ENCODE data around the gene RCBTB2. TPM values are rescaled to one million over a fixed set of nuclear protein-coding genes. Genes with fewer than 3 reads are reported as not detected.

Gene RCBTB2
- total RNA-seq, 1 donor from 2014 or later, result 21.6 TPM

- no peak for TF ChIP-seq CTCF (IDR thresholded peaks at IDR 0.05; ENCODE audit: unreplicated experiment)
- peaks cover 8% of the 10 kb centered on the region for H3K4me1 Mint-ChIP-seq
- no peaks in the 10 kb centered on the region for H3K27me3 Mint-ChIP-seq (ENCODE audit: low read depth)
- no peaks in the 10 kb centered on the region for H3K9me3 Mint-ChIP-seq
- H3K27ac Mint-ChIP-seq, result no peak overlapping the region
- no peak overlapping the region for H3K4me3 Mint-ChIP-seq
- no peak for DNase-seq (ENCODE audit: low spot score in 2 of 2, unreplicated experiment in 2 of 2)
- H3K36me3 Mint-ChIP-seq, result peaks cover 2% of the 10 kb centered on the region
Observed at GRCh38 chr13:48526286-48526685, 6.6 kb downstream of the RCBTB2 start.

DNA sequence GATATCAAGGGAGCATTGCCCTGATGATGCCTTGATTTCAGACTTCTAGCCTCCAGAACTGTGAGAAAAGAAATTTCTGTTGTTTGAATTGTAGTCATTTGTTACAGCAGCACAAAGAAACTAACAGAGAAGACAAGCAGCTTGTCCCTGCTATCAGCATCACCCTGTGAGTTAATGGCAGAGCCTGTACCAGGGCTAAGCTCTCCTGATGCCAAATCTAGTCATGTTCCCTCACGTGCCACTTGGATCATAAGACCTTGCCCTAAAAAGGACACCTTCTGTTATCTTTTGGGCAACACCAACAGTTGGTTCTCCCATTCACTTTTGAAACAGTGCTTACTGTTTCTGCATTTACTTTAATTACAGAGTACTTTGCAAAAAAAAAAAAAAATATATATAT, 14.8 kb downstream of the RCBTB2 start:
- H3K27ac Mint-ChIP-seq, result no peak overlapping the region
- H3K4me1 Mint-ChIP-seq, result no peaks in the 10 kb centered on the region
- no peaks in the 10 kb centered on the region for H3K27me3 Mint-ChIP-seq (ENCODE audit: low read depth)
- H3K4me3 Mint-ChIP-seq, result no peak overlapping the region
- no peak for TF ChIP-seq CTCF (IDR thresholded peaks at IDR 0.05; ENCODE audit: unreplicated experiment)
- no peaks in the 10 kb centered on the region for H3K9me3 Mint-ChIP-seq
- no peak for DNase-seq (ENCODE audit: low spot score in 2 of 2, unreplicated experiment in 2 of 2)
- H3K36me3 Mint-ChIP-seq, result peaks cover 10% of the 10 kb centered on the region

GRCh38 chr13:48515732-48516131, 17.1 kb downstream of the RCBTB2 start:
- no peaks in the 10 kb centered on the region for H3K9me3 Mint-ChIP-seq
- H3K27me3 Mint-ChIP-seq (ENCODE audit: low read depth), result no peaks in the 10 kb centered on the region
- no peak overlapping the region for H3K27ac Mint-ChIP-seq
- H3K4me1 Mint-ChIP-seq, result peaks cover 8% of the 10 kb centered on the region
- peaks cover 7% of the 10 kb centered on the region for H3K36me3 Mint-ChIP-seq
- no peak for TF ChIP-seq CTCF (IDR thresholded peaks at IDR 0.05; ENCODE audit: unreplicated experiment)
- DNase-seq (ENCODE audit: low spot score in 2 of 2, unreplicated experiment in 2 of 2), result no peak
- H3K4me3 Mint-ChIP-seq, result no peak overlapping the region

GRCh38 chr13:48514793-48515192, 18.1 kb downstream of the RCBTB2 start:
- DNase-seq (ENCODE audit: low spot score in 2 of 2, unreplicated experiment in 2 of 2), result no peak
- TF ChIP-seq CTCF (IDR thresholded peaks at IDR 0.05; ENCODE audit: unreplicated experiment), result no peak
- H3K4me3 Mint-ChIP-seq, result no peak overlapping the region
- H3K27ac Mint-ChIP-seq, result no peak overlapping the region
- H3K9me3 Mint-ChIP-seq, result no peaks in the 10 kb centered on the region
- H3K36me3 Mint-ChIP-seq, result peaks cover 10% of the 10 kb centered on the region
- H3K4me1 Mint-ChIP-seq, result peaks cover 8% of the 10 kb centered on the region
- H3K27me3 Mint-ChIP-seq (ENCODE audit: low read depth), result no peaks in the 10 kb centered on the region

GRCh38 chr13:48511621-48512230, 21.2 kb downstream of the RCBTB2 start:
- Mint-ChIP-seq H3K27me3 (ENCODE audit: low read depth) (no peaks in the 10 kb centered on the region), H3K4me1 (peaks cover 8% of the 10 kb centered on the region), H3K4me3 (no peak overlapping the region), H3K9me3 (no peaks in the 10 kb centered on the region), H3K27ac (no peak overlapping the region), H3K36me3 (peaks cover 9% of the 10 kb centered on the region)
- no peak for TF ChIP-seq CTCF (IDR thresholded peaks at IDR 0.05; ENCODE audit: unreplicated experiment)
- no peak for DNase-seq (ENCODE audit: low spot score in 2 of 2, unreplicated experiment in 2 of 2)

GRCh38 chr13:48510698-48511097, 22.2 kb downstream of the RCBTB2 start:
- Mint-ChIP-seq H3K27ac (no peak overlapping the region), H3K4me1 (peaks cover 8% of the 10 kb centered on the region), H3K36me3 (peaks cover 7% of the 10 kb centered on the region), H3K27me3 (ENCODE audit: low read depth) (no peaks in the 10 kb centered on the region), H3K9me3 (no peaks in the 10 kb centered on the region), H3K4me3 (no peak overlapping the region)
- TF ChIP-seq CTCF (IDR thresholded peaks at IDR 0.05; ENCODE audit: unreplicated experiment), result no peak
- DNase-seq (ENCODE audit: low spot score in 2 of 2, unreplicated experiment in 2 of 2), result no peak

All from mesothelial cell of epicardium (in vitro differentiated cells).